Measurements from ENCODE around the gene DOCK1.

Gene DOCK1

GRCh38 chr10:126931544-126931943 is 26.3 kb downstream of the DOCK1 start:
- no peaks in the 10 kb centered on the region for H3K27me3 ChIP-seq (ENCODE audit: insufficient read depth, low read length, poor library complexity)
- H3K79me2 ChIP-seq (ENCODE audit: insufficient read depth, low read length): no peaks in the 10 kb centered on the region
- H4K20me1 ChIP-seq (ENCODE audit: insufficient read depth, low read length): no peaks in the 10 kb centered on the region
- ATAC-seq (ENCODE audit: insufficient read depth, low read depth): no peak
- H3K27ac ChIP-seq (ENCODE audit: low read length): no peak overlapping the region
- H3K4me2 ChIP-seq (ENCODE audit: insufficient read depth, low read length): no peak overlapping the region
- no peak overlapping the region for H3K4me3 ChIP-seq (ENCODE audit: low read depth in 1 of 2, low read length in 2 of 2)
- DNase-seq: no peak
- H3K4me1 ChIP-seq (ENCODE audit: insufficient read depth, low read length): no peaks in the 10 kb centered on the region
- H3K9me3 ChIP-seq (ENCODE audit: insufficient read depth, low read length, severe bottlenecking): peaks cover 5% of the 10 kb centered on the region
- no peak for TF ChIP-seq EZH2 (IDR thresholded peaks at IDR 0.05; ENCODE audit: borderline replicate concordance, low read depth, low read length, severe bottlenecking)
- TF ChIP-seq CTCF (IDR thresholded peaks at IDR 0.05; ENCODE audit: borderline replicate concordance, extremely low read depth, low read length, poor library complexity, severe bottlenecking): no peak
- no peaks in the 10 kb centered on the region for H3K36me3 ChIP-seq (ENCODE audit: insufficient read depth, low read length)
- no peak overlapping the region for H2AFZ ChIP-seq (ENCODE audit: low read depth, low read length)
- no peak overlapping the region for H3K9ac ChIP-seq (ENCODE audit: low read depth, low read length)

DNA sequence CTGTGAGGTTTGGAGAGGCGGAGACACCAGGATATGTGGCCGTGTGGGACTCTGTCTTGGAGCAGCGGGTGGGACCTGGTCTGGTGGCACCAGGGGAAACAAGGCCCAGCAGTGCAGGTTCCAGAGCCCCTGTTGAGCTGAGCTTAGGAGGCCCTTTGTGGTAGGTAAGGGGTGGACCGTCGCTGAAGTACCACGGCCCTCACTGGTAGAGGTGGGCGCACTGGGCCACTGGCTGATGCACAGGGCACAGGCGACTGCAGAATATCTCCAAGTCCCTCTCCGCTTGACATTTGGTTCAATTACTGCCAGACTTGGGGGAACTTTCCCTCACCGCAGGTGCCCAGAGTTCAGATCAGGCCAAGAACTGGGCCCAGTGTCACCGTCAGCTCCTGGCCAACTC is 27.3 kb downstream of the DOCK1 start:
- DNase-seq: no peak
- H3K36me3 ChIP-seq (ENCODE audit: insufficient read depth, low read length): no peaks in the 10 kb centered on the region

GRCh38 chr10:126933116-126933515 is 27.9 kb downstream of the DOCK1 start:
- no peaks in the 10 kb centered on the region for H3K79me2 ChIP-seq (ENCODE audit: insufficient read depth, low read length)

More for the DNA sequence above, 27.3 kb downstream of the DOCK1 start:
- H2AFZ ChIP-seq (ENCODE audit: low read depth, low read length): no peak overlapping the region
- TF ChIP-seq CTCF (IDR thresholded peaks at IDR 0.05; ENCODE audit: borderline replicate concordance, extremely low read depth, low read length, poor library complexity, severe bottlenecking) (no peak), EZH2 (IDR thresholded peaks at IDR 0.05; ENCODE audit: borderline replicate concordance, low read depth, low read length, severe bottlenecking) (no peak)
- H3K9ac ChIP-seq (ENCODE audit: low read depth, low read length): no peak overlapping the region
- no peak overlapping the region for H3K27ac ChIP-seq (ENCODE audit: low read length)
- H3K4me2 ChIP-seq (ENCODE audit: insufficient read depth, low read length): no peak overlapping the region
- H3K79me2 ChIP-seq (ENCODE audit: insufficient read depth, low read length): no peaks in the 10 kb centered on the region
- H3K4me3 ChIP-seq (ENCODE audit: low read depth in 1 of 2, low read length in 2 of 2): no peak overlapping the region
- no peaks in the 10 kb centered on the region for H3K27me3 ChIP-seq (ENCODE audit: insufficient read depth, low read length, poor library complexity)
- no peaks in the 10 kb centered on the region for H4K20me1 ChIP-seq (ENCODE audit: insufficient read depth, low read length)
- no peaks in the 10 kb centered on the region for H3K4me1 ChIP-seq (ENCODE audit: insufficient read depth, low read length)
- H3K9me3 ChIP-seq (ENCODE audit: insufficient read depth, low read length, severe bottlenecking): peaks cover 5% of the 10 kb centered on the region
- ATAC-seq (ENCODE audit: insufficient read depth, low read depth): no peak

More at GRCh38 chr10:126933116-126933515, 27.9 kb downstream of the DOCK1 start:
- Histone ChIP-seq H2AFZ (ENCODE audit: low read depth, low read length) (no peak overlapping the region), H3K36me3 (ENCODE audit: insufficient read depth, low read length) (no peaks in the 10 kb centered on the region), H3K9ac (ENCODE audit: low read depth, low read length) (no peak overlapping the region), H3K27ac (ENCODE audit: low read length) (no peak overlapping the region), H4K20me1 (ENCODE audit: insufficient read depth, low read length) (no peaks in the 10 kb centered on the region), H3K4me1 (ENCODE audit: insufficient read depth, low read length) (no peaks in the 10 kb centered on the region), H3K4me3 (ENCODE audit: low read depth in 1 of 2, low read length in 2 of 2) (no peak overlapping the region), H3K27me3 (ENCODE audit: insufficient read depth, low read length, poor library complexity) (no peaks in the 10 kb centered on the region), H3K4me2 (ENCODE audit: insufficient read depth, low read length) (no peak overlapping the region), H3K9me3 (ENCODE audit: insufficient read depth, low read length, severe bottlenecking) (peaks cover 5% of the 10 kb centered on the region)
- no peak for ATAC-seq (ENCODE audit: insufficient read depth, low read depth)
- TF ChIP-seq CTCF (IDR thresholded peaks at IDR 0.05; ENCODE audit: borderline replicate concordance, extremely low read depth, low read length, poor library complexity, severe bottlenecking) (no peak), EZH2 (IDR thresholded peaks at IDR 0.05; ENCODE audit: borderline replicate concordance, low read depth, low read length, severe bottlenecking) (no peak)
- no peak for DNase-seq

Data from DND-41 (cell line).